NCI-H1417 treated with DMSO at 0.1 percent for 48 hours (cell line): ENCODE measurements around the gene RALGDS.

Experiments
- DNase-seq: peaks from one replicate; lab custom pipeline; 2025; lab: John Stamatoyannopoulos, UW

The RALGDS gene

GRCh38 chr9:133151041-133151440 is 30.0 kb upstream of the RALGDS start:
- DNase-seq: no peak

DNA sequence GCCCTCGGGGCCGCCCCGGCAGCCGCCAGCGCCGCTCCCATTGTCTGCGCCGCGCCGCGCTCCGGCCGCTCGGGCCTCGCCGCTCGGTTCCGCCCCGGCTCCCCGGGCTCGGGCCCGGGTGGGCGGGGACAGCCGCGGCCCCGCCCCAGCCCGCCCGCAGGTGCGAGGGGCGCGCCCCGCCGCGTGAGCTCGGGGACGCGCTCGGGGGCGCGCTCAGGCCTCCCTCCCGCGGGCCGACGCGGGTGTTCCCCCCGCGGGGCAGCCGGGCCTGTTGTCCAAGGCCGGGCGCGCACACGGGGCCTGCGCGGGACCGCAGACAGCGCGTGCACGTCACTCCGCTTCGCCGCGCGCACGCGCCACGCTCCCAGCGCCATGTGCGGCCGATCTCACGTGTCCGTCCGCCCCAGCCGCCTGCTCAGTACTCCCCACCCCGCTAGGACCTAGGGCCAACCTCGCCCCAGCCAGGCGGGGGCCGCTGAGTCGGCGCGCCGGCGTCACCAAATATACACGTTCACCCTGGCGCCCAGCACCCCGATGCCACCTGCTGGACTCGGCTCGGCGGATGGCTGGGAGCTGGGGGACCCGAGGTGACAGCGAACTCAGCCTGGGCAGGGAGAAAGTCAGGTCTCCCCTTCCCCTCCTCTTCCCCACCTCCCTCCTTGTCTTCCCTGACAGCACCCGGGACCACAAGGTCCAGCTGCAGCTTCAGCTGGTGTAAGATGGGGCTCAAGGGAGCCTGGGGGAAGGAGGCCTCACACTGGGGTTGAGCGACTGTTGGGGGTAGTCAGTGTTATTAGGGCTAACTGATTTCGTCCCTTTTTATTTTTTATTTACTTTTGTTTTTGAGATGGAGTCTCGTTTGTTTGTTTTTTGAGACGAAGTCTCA is 28.3 kb upstream of the RALGDS start:
- DNase-seq: peak; percentile 70

- no peak for DNase-seq
Observed at GRCh38 chr9:133148199-133149129, 27.4 kb upstream of the RALGDS start.

GRCh38 chr9:133147412-133148198 is 26.6 kb upstream of the RALGDS start:
- peak; percentile 59 for DNase-seq

DNA sequence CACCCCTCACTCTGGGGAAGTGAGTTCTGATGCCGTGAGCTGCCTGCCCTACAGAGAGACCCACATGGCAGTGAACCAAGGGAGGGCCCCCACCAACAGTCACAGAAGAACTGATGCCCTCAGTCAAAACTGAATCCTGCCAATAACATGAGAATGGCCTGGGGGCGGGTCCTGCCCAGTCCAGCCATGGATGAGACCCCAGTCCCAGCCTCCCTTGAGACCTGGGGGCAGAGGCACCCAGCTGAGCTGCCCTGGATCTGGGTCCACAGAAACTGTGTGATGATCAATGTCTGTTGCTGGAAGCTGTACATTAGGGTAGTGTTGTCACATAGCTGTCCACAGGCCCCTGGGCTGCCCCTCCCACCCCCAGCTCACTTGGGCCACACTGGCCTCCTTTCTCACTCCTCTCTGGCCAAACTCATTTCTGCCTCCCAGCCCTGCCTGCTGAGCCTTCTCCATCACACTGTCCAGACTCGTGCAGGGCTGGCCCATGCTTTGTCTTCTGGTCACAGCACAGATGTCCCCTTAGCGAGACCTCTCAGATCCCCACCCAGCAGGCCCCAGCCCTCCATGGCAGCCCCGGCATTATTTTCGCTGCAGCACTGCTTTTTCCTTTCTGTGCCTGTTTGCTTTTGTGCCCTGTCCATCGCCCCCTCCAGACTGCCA is 25.8 kb upstream of the RALGDS start:
- DNase-seq: no peak

DNA sequence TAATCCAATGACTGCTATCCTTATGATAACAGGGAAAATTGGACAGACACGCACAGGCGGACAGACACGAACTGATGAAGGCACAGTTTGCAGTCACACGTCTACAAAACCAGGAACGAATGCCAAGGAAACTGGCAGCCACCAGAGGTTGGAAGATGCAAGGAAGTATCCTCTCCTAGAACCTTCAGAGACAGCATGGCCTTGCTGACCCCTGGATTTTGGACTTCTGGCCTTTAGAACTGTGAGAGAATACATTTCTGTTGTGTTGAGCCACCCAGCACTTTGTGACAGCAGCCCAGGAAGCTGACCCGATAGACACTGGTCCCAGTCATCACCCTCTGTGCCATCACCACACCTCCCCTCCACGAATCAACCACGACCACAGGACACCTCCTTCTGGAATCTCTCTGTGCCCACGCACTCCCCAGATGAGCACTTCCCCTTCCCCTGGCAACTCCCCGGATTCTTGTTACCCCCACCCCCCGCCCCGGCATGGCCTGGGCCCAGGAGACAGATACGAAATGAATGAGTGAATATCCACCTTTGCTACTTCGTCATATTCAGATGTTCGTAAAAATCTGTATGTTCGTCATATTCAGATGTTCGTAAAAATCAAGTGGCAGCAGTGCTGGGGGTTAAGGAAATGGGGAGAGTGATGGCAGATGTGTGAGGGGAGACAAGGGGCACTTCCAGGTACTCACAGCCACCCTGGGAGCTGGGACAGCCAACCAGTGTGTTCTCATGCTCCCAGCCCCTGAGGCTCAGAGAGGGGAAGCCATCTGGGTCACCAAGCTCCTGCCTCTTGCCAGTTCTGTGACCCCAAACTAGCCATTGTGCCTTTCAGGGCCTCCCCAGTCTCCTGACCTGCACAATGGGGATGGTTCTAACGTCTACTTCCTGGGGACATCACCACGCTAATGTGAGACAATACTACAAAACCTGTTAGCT is 24.1 kb upstream of the RALGDS start:
- no peak for DNase-seq

DNA sequence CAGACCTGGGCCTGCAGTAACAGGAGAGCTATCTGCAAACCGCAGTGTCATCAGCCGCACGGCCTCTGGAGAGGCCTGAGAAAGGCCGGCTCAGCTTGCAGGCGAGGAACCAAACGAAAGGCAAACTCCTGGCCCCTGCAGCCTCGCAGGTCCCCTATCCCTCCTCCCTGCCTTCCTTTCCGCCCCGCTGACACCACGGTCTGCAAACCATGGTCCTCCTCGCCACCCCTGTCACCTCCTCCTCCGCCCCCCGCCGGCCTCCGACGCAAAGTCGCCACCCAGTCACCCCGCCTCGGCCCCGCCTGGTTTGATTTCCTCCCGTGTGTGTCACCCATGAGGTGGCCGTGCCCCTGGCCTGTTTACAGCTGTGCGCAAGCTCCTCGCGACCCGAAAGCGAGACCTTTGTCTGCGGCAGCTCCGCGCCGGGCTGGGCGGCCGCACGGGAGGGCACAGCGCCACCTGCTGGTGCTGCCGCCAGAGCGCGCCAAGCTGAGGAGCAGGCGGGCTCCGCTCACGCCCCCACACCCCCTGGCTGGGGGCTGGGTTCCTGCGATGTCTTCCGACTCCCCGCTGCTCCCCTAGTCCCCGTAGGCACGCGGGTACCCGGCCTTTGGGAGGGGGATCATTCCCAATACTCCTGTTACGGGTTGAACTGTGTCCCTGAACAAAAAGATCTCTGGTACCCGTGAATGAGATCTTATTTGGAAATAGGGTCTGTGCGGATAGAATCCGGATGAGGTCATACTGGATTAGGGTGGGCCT is 23.3 kb upstream of the RALGDS start:
- peak; percentile 44 for DNase-seq

DNA sequence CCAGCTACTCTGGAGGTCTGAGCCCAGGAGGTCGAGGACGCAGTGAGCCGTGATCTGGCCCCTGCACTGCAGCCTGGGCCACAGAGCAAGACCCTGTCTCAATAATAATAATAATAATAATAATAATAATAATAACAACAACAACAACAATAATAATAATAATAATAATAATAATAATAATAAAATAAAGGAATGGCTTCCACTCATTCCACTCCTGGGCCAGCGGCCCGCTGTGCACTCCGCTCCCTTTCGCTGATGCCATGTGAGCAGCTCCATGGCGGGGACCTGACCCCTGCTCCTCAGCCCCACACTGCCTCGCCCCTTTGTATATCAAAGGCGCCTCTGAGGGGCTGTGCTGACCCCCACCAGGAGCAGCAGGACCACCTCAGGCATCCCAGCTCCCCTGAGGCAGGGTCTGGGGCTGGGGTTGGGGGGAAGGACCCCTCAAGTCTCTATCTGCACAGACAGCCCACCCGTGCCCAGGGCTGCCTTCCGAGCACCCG is 22.6 kb upstream of the RALGDS start:
- no peak for DNase-seq

- DNase-seq: no peak
Observed at GRCh38 chr9:133142684-133143622, 21.9 kb upstream of the RALGDS start.

DNA sequence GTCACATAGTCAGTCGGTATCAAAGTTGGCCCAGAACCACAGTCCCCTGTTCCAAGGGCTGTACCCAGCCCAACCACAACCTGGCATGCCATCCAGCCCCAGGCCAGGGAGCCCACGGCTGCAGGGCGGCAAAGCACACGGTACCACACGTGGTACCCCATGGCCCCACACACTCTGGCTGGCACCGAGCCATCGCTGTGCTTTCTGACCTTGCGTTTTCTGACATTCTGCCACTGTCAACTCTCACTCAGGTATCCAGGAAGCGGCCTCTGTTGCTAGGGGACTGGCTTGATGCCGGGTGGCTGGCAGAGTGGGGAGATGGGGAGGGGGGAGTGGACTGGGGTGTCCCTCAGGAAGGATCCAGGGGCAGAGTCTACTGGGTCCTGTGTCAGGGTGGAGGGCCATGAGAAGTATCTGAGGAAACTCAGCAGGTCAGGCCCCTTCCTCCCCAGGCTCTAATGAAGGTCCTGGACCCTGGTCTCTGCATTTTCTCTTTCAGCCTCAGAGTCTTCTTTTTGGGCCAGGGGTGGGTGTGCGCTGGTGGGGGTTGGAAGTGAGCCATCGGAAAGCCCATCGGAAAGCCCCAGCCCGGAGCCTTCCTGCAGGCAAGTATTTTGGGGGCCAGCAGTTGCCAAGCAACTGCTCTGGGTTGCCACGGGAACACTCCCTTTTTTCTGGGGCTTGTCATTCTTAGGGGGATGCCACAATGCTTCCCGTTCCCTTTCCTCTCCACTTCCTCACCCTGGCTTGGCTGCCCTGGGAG is 21.0 kb upstream of the RALGDS start:
- DNase-seq: no peak

DNA sequence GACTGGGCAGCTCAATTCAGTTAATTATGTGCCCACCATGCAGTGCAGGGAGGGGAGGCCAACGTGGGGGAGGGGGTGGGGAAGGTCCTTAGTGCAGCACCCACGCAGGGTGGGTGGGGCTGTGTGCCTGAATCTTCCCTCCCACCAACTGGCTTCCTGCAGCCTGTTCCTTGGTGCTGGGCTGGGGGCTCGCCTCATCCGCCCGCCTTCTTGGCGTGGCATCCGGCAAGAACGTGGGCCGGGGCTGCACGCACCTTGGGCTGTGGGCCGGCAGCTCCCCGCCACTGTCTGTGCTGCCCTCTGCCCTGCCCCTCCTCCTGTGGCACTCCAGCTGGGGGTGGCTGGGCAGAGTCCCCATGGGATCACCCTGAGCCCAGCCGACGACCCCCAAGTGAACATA is 19.6 kb upstream of the RALGDS start:
- DNase-seq: no peak

DNA sequence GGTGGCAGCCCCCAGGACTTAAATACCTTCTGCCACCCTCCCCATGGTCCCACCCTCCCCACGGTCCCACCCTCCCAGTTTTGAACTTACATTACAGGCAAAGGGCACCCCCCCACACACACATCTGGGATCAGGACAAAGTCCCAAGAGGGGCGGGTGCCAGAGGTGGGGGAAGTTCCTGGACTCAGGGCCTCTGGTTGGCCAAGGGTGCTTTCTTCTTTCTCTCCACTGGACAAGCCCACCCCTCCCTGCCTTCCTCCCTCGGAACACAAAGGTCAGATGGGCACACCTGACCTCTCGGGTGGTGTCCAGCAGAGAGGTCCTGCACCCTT is 19.1 kb upstream of the RALGDS start:
- no peak for DNase-seq

- DNase-seq: no peak
Observed at GRCh38 chr9:133139246-133140173, 18.5 kb upstream of the RALGDS start.

DNA sequence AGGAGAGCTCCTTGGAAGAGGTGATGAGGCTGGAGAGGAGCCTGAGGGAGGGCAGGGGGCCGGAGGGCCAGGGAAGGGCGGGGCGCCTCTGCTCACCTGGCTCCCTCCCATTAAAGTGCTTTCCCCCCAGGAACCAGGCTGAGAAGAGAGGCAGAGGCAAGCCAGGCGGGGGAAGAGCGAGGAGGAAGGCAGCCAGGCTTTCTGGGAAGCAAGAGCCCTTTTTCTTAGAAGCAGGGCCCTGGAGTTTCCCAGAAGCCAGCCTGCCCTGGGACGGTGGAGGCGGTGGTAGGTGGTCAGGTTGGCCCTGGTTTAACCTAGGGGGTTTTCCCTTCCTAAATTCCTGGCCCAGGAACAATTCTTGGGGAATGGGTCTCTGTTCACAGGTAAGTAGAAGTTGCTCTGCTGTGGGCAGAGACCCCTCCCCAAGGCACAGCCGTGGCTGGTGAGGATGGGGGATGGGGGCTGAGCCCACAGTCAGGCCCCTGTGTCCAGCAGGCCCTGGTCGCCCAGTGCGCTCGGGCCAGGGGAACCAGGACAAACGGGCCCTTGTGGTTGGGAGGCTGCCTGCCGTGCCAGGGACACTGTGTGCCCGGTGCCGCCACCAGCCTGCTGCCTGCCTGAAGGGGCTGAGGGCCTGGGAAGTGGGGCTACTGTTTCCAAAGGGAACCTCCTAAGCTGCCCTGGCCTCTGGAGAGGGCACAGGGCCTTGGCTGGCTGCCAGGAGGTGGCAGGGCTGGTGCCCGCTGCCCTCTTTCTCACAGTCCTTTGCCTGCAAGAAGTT is 16.6 kb upstream of the RALGDS start:
- DNase-seq: no peak

DNA sequence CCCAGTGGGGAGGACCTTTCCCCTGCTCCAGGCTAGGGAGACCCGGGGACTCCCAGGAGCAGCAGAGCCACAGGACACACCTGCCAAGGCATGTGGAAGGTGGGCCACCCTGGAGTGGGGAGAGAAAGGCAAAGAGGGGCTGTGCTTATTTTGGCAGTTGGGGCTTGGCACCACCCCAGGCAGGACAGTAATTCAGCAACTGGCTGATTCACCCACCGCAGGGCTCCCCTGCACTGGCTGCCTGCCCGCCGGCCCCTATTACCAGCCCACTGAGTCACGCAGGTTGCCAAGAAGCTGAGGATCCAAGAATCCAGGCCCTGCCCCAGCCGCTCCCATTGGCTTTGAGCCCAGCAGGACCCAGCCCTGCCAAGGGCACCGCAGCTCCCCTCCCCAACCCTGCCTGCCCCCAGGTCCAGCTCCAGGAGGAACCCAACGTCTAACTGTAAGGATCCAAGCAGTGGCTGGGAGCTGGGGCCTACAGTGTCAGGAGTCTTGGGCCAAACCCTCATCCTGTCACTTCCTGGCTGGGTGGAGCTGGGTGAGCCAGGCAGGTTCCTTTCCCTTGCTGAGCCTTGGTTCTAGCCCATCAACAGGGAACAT is 14.2 kb upstream of the RALGDS start:
- no peak for DNase-seq
